Fibroblast of upper back skin (primary cell): ENCODE results near the gene PCSK5.

Experiments used
- DNase-seq: peaks from one replicate; pipeline ENCODE4 v3.0.0-alpha.2; 2013

Gene PCSK5

GRCh38 chr9:75967556-75967955 lies 77.1 kb downstream of the PCSK5 start:
- no peak for DNase-seq

GRCh38 chr9:75974016-75974766 lies 83.7 kb downstream of the PCSK5 start:
- no peak for DNase-seq

GRCh38 chr9:75975071-75975470 lies 84.6 kb downstream of the PCSK5 start:
- DNase-seq = no peak

- no peak for DNase-seq
Observed at GRCh38 chr9:75976549-75976948, 86.1 kb downstream of the PCSK5 start.

GRCh38 chr9:75979362-75979761 lies 88.9 kb downstream of the PCSK5 start:
- DNase-seq = no peak

- DNase-seq = no peak
Observed at GRCh38 chr9:75983319-75984045, 93.0 kb downstream of the PCSK5 start.

GRCh38 chr9:75985515-75985914 lies 95.0 kb downstream of the PCSK5 start:
- no peak for DNase-seq

DNA sequence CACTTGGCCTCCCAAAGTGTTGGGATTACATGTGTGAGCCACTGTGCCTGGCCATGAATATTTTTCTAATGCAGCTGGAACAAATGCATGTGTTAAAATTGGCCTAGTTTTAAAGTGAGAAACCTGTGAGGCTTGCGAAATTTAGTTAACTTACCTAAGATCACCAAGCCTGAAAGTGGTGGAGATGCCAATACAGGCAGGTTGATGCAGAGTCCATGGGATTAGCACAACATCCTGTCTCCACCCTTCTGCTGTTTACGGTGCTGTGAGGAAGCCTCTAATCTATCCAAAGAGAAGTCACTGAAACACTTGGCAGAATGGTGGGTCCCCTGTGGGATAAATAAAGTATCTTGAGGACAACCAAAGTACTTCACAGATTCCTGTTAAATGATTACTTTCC lies 98.2 kb downstream of the PCSK5 start:
- DNase-seq = no peak

DNA sequence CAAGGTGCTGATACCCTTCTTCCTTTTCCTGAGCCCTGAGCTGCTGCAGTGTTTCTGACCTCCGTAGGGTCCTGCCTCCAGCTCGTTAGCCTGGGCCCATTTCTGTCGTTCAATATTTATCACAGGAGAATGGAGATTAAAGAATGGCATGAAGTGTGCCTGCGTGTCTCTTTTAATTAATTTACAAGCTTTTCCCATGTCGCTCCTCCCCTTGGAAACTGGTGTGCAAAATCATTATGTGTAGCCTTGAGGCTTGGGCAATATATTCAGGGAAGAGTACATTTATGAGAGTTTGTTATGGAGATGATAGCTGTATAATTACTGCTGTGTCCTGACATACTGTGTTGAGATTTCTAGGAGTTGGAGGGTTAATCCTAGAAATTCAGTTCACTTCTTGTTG lies 99.7 kb downstream of the PCSK5 start:
- no peak for DNase-seq

DNA sequence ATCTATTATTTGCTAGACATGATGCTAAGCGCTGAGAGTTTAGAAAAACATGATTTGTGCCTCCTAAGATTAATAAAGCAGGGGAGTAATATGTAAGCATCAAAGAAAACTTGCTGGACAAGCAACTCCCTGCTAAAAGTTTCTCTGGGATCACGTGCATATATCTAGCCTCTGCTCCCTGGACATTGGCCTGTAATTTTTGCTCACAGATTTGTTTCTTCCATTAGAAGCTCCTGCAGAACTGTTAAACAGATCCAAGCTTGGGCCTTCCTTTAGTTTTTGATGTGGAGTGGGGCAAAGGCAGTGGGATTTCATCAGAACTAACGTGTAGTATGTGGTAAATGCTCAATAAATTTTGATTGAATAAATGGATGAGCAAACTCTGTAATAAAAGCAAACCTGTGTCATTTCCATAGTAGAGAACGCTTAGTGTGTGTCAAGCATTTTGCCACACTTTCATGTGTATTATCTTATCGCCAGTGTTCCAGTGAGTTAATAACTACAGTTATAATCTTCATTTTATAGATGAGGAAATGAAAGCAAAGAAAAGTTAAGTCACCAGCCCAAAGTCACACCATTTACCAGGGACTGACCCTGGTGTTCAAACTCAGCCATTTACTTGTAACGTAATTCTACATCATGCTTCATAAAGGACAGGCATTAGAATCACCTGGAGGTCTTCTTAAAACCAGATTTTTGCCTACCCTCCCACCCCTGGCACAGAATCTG lies 100.3 kb downstream of the PCSK5 start:
- no peak for DNase-seq

- DNase-seq = no peak
Observed at GRCh38 chr9:75992482-75993206, 102.2 kb downstream of the PCSK5 start.

- DNase-seq = peak; percentile 84
Observed at GRCh38 chr9:75993434-75993833, 103.0 kb downstream of the PCSK5 start.

DNA sequence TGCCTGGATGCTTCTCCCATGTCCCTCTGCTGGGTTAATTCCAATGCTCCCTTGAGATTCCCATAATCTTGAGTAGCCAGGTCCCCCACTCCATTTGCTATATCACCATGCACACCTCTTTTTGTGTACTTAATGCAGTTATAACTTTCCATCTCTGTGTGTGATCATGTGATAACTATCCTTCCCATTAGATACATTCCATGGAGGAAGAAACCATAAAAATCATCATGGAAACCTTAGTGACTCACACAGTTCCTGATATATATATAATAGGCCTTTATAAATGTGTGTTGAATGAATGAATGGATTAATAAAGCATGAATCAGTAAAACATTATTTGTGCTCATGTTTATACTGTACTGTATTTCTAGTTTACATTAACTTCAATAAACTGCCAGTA lies 104.6 kb downstream of the PCSK5 start:
- DNase-seq = no peak

- DNase-seq = peak; percentile 5
Observed at GRCh38 chr9:75996726-75997125, 106.3 kb downstream of the PCSK5 start.

DNA sequence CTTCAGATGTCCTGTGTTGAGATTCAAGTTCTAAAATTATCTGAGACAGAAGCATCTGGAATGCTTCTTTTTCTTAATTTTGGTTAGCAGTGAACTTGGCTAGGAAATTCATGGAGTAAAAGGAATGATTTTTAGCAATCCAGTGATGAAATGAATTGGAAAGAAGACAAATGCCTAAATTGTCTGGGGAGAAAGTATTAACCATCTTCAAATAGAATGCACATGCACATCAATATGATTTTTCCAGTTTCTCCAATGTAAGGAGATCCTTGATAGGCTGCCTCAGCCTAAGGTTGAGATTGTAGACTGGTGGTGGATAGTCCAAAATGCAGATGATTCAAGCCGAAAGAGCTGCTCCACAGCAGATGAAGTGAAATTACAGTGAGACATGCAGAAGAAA lies 106.7 kb downstream of the PCSK5 start:
- peak; percentile 72 for DNase-seq

GRCh38 chr9:75998096-75998780 lies 107.8 kb downstream of the PCSK5 start:
- DNase-seq = no peak

GRCh38 chr9:76001459-76001858 lies 111.0 kb downstream of the PCSK5 start:
- no peak for DNase-seq

DNA sequence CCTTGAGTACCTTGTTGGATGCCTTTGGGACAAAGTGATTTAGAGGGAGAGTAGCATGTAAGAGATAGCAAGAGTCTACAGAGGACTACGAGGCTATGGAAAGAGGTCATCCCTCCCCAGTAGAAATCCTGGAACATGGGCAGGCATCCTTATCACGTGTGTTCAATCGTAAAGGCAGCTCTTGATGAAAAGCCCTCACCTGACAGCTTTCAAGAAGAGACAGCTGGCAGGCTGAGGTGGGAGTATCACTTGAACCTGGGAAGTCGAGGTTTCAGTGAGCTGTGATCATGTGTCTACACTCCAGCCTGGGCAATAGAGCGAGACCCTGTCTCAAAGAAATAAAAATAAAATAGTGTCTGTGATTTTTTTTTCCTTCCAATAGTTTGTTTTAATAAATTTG lies 112.6 kb downstream of the PCSK5 start:
- DNase-seq = no peak

DNA sequence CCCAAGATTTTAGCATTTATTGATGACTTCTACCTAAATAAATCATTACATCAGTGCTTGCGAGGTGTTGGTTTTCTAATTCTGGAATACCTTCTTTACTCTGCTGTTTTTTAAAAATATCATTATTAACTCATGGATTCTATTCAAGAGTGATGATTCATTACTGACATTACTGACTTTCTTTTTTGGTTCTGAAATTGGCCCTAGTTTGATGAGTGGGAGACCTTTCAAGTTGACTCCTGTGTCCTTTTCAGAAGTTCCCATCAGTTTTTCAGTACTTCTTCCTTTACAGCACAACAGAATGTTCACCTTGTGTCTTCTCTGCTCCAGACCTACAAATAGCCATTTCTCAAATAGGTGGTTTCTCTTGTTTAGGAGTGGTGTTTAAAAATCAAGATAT lies 114.1 kb downstream of the PCSK5 start:
- no peak for DNase-seq

DNA sequence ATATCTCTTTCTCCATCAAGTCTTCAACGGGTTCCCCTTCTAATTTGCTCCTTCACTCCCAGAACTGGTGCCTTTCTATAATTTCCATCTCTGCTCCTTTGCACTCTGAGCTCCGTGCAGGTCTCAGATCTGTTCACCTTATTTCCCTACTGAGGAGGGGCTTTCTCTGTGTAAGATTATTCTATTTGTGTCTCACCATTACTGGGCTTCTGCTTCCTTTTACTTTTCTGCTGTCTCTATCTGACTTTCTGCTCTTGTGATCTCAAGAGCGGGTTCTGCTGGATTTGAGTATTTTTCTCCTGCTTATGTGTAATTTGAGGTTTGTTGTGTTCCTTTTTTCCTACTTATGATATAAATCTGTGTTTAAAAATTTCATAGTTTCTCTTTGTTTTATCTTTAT lies 117.5 kb downstream of the PCSK5 start:
- no peak for DNase-seq

DNA sequence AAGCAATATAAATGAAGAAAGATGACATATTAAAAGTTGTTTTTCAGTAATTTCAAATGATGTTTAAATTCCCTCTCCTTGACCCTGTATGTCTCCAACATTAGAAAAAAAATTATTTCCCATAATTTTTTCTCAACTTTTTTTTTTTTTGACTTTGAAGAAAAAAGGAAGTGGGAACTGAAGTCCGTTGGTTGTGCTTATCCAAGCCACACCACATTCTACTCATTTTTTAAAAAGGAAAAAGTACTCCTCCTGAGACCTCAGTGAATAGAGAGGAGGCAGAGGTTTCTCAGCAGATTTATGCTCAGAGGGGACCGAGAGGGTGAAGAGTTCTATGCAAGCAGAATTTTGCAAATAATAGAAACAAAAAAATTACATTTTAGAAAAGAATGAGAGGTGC lies 123.3 kb downstream of the PCSK5 start:
- DNase-seq = no peak

- DNase-seq = no peak
Observed at GRCh38 chr9:76018235-76018634, 127.8 kb downstream of the PCSK5 start.

GRCh38 chr9:76018761-76019160 lies 128.3 kb downstream of the PCSK5 start:
- DNase-seq = no peak
